Neural cell (in vitro differentiated cells): Measurements from ENCODE around the gene OR2V1.

Experiments
- EZH2 ChIP-seq: fragments of 200-600, 300-800 bp; shearing (Covaris generic), sonication (generic); IDR thresholded peaks from 2 replicates; pipeline ENCODE4 v1.6.1; 2014; ENCODE audit warnings: antibody characterized with exemption, low read length, borderline replicate concordance, mild to moderate bottlenecking; ENCODE audit not compliant: insufficient read depth, poor library complexity, severe bottlenecking
- POLR2AphosphoS5 ChIP-seq: IDR thresholded peaks from 2 replicates; pipeline ENCODE4 v1.6.1; 2012
- TAF1 ChIP-seq: IDR thresholded peaks from 2 replicates; pipeline ENCODE4 v1.6.1; 2012; ENCODE audit warnings: low read depth
- TF ChIP-seq, protein P1 (sequence below): fragments of 450-650 bp; IDR thresholded peaks from 2 replicates; pipeline ENCODE4 v1.5.1; 2014; ENCODE audit warnings: antibody characterized with exemption, mild to moderate bottlenecking, moderate library complexity; ENCODE audit not compliant: poor library complexity, severe bottlenecking

DNA sequence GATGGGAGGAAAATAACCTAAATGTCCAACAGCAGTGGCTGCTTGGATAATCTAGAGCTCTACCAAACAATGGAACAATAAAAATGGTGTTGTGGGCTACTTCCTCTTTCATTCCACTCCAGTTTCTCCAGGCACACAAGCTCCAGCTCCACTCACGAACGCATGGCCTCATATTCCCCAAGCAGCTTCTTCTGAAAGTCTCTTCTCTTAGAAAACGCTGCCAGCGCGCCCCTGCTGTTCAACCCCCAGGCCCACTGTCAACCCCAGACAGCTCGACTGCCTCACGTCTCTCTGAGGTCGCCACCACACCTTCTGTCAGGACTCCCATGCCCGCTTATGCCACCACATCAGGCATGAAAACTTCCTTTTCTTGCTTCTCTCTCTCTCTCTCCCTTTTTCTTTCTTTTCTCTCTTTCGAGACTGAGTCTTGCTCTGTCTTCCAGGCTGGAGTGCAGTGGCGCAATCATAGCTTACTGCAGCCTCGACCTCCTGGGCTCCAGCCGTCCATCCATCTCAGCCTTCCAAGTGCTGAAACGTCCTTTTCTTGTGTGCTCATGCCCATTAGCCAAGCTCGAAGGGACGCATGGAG is 32.6 kb upstream of the OR2V1 start:
- no peak for TF ChIP-seq EZH2
- TF ChIP-seq, protein P1, sequence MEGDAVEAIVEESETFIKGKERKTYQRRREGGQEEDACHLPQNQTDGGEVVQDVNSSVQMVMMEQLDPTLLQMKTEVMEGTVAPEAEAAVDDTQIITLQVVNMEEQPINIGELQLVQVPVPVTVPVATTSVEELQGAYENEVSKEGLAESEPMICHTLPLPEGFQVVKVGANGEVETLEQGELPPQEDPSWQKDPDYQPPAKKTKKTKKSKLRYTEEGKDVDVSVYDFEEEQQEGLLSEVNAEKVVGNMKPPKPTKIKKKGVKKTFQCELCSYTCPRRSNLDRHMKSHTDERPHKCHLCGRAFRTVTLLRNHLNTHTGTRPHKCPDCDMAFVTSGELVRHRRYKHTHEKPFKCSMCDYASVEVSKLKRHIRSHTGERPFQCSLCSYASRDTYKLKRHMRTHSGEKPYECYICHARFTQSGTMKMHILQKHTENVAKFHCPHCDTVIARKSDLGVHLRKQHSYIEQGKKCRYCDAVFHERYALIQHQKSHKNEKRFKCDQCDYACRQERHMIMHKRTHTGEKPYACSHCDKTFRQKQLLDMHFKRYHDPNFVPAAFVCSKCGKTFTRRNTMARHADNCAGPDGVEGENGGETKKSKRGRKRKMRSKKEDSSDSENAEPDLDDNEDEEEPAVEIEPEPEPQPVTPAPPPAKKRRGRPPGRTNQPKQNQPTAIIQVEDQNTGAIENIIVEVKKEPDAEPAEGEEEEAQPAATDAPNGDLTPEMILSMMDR = no peak
- no peak for TF ChIP-seq POLR2AphosphoS5
- TF ChIP-seq TAF1 = no peak
